Sigmoid colon (tissue), 7 donors: Measurements from ENCODE around the gene TSPAN13. TPM values are rescaled to one million over a fixed set of nuclear protein-coding genes. Genes with fewer than 3 reads are reported as not detected.

Experiments used
- DNase-seq: peaks from one replicate; pipeline ENCODE4 v3.0.0-alpha.2; 2019
- H3K27ac ChIP-seq, 4 donors: fragments of 200-600 bp; sonication (generic); one replicate each; pipeline ENCODE4 v1.5.1; 2016 to 2019; ENCODE audit warnings: mild to moderate bottlenecking in 1 of 4
- H3K27me3 ChIP-seq, 3 donors: fragments of 200-600 bp; sonication (generic); one replicate each; pipeline ENCODE4 v1.5.1; 2019; ENCODE audit warnings: mild to moderate bottlenecking in 1 of 3
- H3K36me3 ChIP-seq, 4 donors: fragments of 200-600 bp; sonication (generic); one replicate each; pipeline ENCODE4 v1.5.1; 2016 to 2019
- H3K4me1 ChIP-seq, 4 donors: fragments of 200-600 bp; sonication (generic); one replicate each; pipeline ENCODE4 v1.5.1; 2017 to 2019
- H3K4me3 ChIP-seq, 4 donors: fragments of 200-600 bp; sonication (generic); one replicate each; pipeline ENCODE4 v1.5.1; 2017 to 2019; ENCODE audit warnings: mild to moderate bottlenecking in 2 of 4, moderate library complexity in 1 of 4
- H3K9me3 ChIP-seq, 4 donors: fragments of 200-600 bp in 3 of 4; sonication (generic) in 3 of 4; one replicate each; pipeline versions ENCODE4 v1.5.1 to v1.6.1; 2013 to 2019
- EP300 ChIP-seq, 4 donors: sonication (generic); formaldehyde crosslinking; IDR thresholded peaks; one replicate each; pipeline ENCODE4 v1.6.1; 2017; ENCODE audit warnings: antibody characterized with exemption in 4 of 4
- POLR2A ChIP-seq, 2 donors: fragments of 450-650 bp; IDR thresholded peaks; one replicate each; pipeline ENCODE4 v1.6.1; 2016; ENCODE audit warnings: antibody characterized with exemption in 2 of 2, mild to moderate bottlenecking in 2 of 2, moderate library complexity in 2 of 2
- POLR2AphosphoS5 ChIP-seq, 4 donors: sonication (generic); formaldehyde crosslinking; IDR thresholded peaks; one replicate each; pipeline ENCODE4 v1.6.1; 2017; ENCODE audit warnings: antibody characterized with exemption in 4 of 4
- WGBS, 2 donors: extraction: QIAGEN DNeasy Blood & Tissue Kit; methylation state at CpG; one replicate each; pipeline ENCODE4 v1.1.7; 2013; 5-methylcytosine and 5-hydroxymethylcytosine counted together
- intact Hi-C: fragments of 100-400 bp; cut with DNase I; formaldehyde crosslinking; loops from one replicate; pipeline ENCODE4 v1.15.1; 2023
- polyA plus RNA-seq, 3 donors: library from polyadenylated mRNA; stranded (reverse); fragments of 200-250 nt; gene quantifications; one replicate each; pipeline ENCODE4 v1.2.3, GENCODE V29; 2013
- total RNA-seq, 4 donors: library from RNA; depleted of rRNA; stranded (reverse); fragments of >200 nt; gene quantifications; one replicate each; pipeline ENCODE4 v1.1.0, GENCODE V29; 2016
- TF ChIP-seq, protein P1 (sequence below), 4 experiments: fragments of 450-650 bp in 3 of 4; fragments of 200-600 bp in 1 of 4; IDR thresholded peaks; one replicate each; pipeline ENCODE4 v1.5.1; 2016 to 2019; ENCODE audit warnings: antibody characterized with exemption in 4 of 4, mild to moderate bottlenecking in 3 of 4, moderate library complexity in 2 of 4
- donor health status: healthy with polysubstance abuse.
- donor health status: Bipolar disorder and iron deficiency.
- donor health status: healthy.

TSPAN13 gene
- total and polyA plus RNA-seq, 7 donors: 2.2 to 68.5 (median 6.4) TPM

DNA sequence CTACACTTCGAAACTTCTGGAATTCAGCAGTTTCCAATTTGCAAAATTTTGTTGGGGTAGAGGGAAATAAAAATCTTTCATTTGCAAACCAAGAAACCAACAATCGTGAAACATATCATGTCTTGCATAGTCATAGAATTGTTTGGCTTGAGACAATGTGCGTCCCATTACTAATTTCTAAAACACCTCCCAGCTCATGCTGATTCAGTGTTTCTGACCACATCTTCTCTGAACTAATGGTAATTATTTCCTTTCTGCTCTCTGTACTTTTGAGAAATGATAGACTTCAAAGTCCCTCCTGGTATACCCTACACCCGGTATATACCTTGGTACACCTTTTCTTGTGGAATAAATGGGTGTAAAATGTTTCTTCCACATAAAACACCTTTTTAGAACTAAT, 41.8 kb upstream of the TSPAN13 start:
- peaks cover 0 to 4% (median 0%) of the 10 kb centered on the region in 4 donors for H3K4me1 ChIP-seq
- H3K36me3 ChIP-seq: peaks cover 0 to 3% (median under 1%) of the 10 kb centered on the region in 4 donors
- no peak overlapping the region for H3K4me3 ChIP-seq
- H3K27ac ChIP-seq: no peak overlapping the region
- TF ChIP-seq, protein P1, sequence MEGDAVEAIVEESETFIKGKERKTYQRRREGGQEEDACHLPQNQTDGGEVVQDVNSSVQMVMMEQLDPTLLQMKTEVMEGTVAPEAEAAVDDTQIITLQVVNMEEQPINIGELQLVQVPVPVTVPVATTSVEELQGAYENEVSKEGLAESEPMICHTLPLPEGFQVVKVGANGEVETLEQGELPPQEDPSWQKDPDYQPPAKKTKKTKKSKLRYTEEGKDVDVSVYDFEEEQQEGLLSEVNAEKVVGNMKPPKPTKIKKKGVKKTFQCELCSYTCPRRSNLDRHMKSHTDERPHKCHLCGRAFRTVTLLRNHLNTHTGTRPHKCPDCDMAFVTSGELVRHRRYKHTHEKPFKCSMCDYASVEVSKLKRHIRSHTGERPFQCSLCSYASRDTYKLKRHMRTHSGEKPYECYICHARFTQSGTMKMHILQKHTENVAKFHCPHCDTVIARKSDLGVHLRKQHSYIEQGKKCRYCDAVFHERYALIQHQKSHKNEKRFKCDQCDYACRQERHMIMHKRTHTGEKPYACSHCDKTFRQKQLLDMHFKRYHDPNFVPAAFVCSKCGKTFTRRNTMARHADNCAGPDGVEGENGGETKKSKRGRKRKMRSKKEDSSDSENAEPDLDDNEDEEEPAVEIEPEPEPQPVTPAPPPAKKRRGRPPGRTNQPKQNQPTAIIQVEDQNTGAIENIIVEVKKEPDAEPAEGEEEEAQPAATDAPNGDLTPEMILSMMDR (IDR thresholded peaks at IDR 0.05): no peak
- no peak for TF ChIP-seq EP300 (IDR thresholded peaks at IDR 0.05)
- TF ChIP-seq POLR2AphosphoS5 (IDR thresholded peaks at IDR 0.05): no peak
- TF ChIP-seq POLR2A (IDR thresholded peaks at IDR 0.05): no peak
- intact Hi-C loops: no loop called here
- no peaks in the 10 kb centered on the region for H3K9me3 ChIP-seq
- WGBS, 2 donors: 82 to 92% methylated on average over 4 of the region's 4 CpGs
- no peak for DNase-seq
- H3K27me3 ChIP-seq: no peaks in the 10 kb centered on the region

DNA sequence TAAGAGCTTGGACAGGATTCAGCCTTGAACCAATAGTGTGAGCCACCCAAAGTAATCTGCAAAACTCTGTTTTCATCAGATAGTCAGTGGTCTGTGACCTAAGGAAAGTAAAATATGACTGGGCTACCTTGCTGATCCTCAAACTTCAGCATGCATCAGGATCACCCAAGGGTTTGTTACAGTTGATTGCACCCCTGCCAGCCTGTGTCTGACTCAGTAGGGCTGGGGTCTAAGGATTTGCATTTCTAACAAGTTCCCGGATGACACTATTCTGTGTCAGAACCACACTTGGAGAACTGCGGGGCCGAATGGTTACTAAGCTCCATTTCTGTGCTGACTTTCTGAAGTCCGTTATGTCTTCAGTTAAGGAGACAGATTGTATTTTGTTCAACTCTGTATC, 40.6 kb upstream of the TSPAN13 start:
- DNase-seq: no peak

DNA sequence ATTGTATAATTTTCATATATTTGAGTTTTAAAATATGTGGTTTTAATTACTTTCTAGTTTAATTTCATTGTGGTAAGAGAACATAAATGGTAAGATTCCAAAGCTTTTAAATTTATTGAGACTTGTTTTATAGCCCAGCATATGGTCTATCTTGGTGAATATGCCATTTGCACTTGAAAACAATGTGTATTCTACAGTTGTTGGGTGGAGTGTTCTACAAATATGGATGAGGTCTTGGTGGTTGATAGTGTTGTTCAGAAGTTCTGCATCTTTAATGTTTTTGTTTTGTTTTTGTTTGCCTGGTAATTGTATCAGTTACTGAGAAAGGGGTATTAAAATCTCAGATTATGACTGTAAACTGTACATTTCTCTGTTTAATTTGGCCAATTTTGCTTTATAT, 37.6 kb upstream of the TSPAN13 start:
- intact Hi-C loops: no loop called here
- Histone ChIP-seq H3K27me3 (no peaks in the 10 kb centered on the region), H3K9me3 (no peaks in the 10 kb centered on the region), H3K36me3 (no peaks in the 10 kb centered on the region), H3K4me3 (no peak overlapping the region), H3K4me1 (peaks cover 0 to 4% (median 0%) of the 10 kb centered on the region in 4 donors), H3K27ac (no peak overlapping the region)
- no peak for DNase-seq
- TF ChIP-seq POLR2A (IDR thresholded peaks at IDR 0.05): no peak
- TF ChIP-seq, protein P1 (IDR thresholded peaks at IDR 0.05): no peak
- TF ChIP-seq POLR2AphosphoS5 (IDR thresholded peaks at IDR 0.05): no peak
- no peak for TF ChIP-seq EP300 (IDR thresholded peaks at IDR 0.05)

More for the DNA sequence above, 40.6 kb upstream of the TSPAN13 start:
- intact Hi-C loops: no loop called here
- TF ChIP-seq POLR2A (IDR thresholded peaks at IDR 0.05) (no peak), POLR2AphosphoS5 (IDR thresholded peaks at IDR 0.05) (no peak), EP300 (IDR thresholded peaks at IDR 0.05) (no peak)
- TF ChIP-seq, protein P1 (IDR thresholded peaks at IDR 0.05): no peak
- H3K4me1 ChIP-seq: peaks cover 0 to 4% (median 0%) of the 10 kb centered on the region in 4 donors
- H3K36me3 ChIP-seq: no peaks in the 10 kb centered on the region
- no peak overlapping the region for H3K27ac ChIP-seq
- no peaks in the 10 kb centered on the region for H3K27me3 ChIP-seq
- H3K4me3 ChIP-seq: no peak overlapping the region
- H3K9me3 ChIP-seq: no peaks in the 10 kb centered on the region
- 94 to 99% methylated on average over 4 of the region's 4 CpGs for WGBS, 2 donors

DNA sequence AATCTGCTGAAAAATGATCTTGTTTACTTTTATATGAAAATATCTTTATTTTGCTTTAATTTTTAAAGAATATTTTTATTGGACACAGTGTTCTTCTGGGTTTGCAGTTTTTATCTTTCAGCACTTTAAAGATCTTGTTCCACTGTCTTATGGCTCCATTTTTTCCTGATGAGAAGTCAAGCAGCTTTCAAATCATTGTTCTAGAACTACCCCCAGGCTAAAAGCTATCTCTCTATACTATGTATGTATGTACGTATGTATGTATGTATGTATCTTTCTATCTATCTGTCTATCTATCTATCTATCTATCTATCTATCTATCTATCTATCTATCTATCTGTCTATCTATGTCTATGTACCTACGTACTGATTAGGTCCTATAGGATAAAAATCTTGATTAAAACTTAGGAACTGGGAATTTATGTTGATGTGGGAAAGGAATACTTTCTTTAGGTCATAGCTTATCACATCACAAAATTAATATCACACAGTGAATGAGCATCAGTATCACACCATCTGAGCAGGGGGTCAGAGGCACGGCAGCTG, 35.4 kb upstream of the TSPAN13 start:
- no peak overlapping the region for H3K27ac ChIP-seq
- no peaks in the 10 kb centered on the region for H3K9me3 ChIP-seq
- intact Hi-C loops: no loop called here
- H3K27me3 ChIP-seq: no peaks in the 10 kb centered on the region
- TF ChIP-seq, protein P1 (IDR thresholded peaks at IDR 0.05): no peak
- 81 to 92% methylated on average over 3 of the region's 3 CpGs for WGBS, 2 donors
- no peaks in the 10 kb centered on the region for H3K36me3 ChIP-seq
- H3K4me3 ChIP-seq: no peak overlapping the region
- no peaks in the 10 kb centered on the region for H3K4me1 ChIP-seq
- DNase-seq: no peak

GRCh38 chr7:16719699-16720098, 33.9 kb upstream of the TSPAN13 start:
- H3K27me3 ChIP-seq: no peaks in the 10 kb centered on the region
- DNase-seq: no peak
- 48 to 80% methylated on average over 1 of the region's 1 CpG for WGBS, 2 donors
- H3K4me1 ChIP-seq: no peaks in the 10 kb centered on the region
- H3K9me3 ChIP-seq: no peaks in the 10 kb centered on the region
- no peaks in the 10 kb centered on the region for H3K36me3 ChIP-seq
- H3K27ac ChIP-seq: no peak overlapping the region
- intact Hi-C loops: no loop called here
- TF ChIP-seq POLR2A (IDR thresholded peaks at IDR 0.05) (no peak), POLR2AphosphoS5 (IDR thresholded peaks at IDR 0.05) (no peak), EP300 (IDR thresholded peaks at IDR 0.05) (no peak)
- TF ChIP-seq, protein P1 (IDR thresholded peaks at IDR 0.05): no peak
- no peak overlapping the region for H3K4me3 ChIP-seq
